ENCODE measurements around the gene MAMDC4. TPM values are rescaled to one million over a fixed set of nuclear protein-coding genes. Genes with fewer than 3 reads are reported as not detected.
"Not testable (repeated sequence)": the region's sequence is repeated elsewhere in the genome, so short reads cannot be mapped to it uniquely, and the experiment has no call there.

Gene MAMDC4
- polyA plus RNA-seq, 1 donor (not counting 4 experiments of a cell fraction or from before 2014, with no cell fraction given): 0.49 TPM

DNA sequence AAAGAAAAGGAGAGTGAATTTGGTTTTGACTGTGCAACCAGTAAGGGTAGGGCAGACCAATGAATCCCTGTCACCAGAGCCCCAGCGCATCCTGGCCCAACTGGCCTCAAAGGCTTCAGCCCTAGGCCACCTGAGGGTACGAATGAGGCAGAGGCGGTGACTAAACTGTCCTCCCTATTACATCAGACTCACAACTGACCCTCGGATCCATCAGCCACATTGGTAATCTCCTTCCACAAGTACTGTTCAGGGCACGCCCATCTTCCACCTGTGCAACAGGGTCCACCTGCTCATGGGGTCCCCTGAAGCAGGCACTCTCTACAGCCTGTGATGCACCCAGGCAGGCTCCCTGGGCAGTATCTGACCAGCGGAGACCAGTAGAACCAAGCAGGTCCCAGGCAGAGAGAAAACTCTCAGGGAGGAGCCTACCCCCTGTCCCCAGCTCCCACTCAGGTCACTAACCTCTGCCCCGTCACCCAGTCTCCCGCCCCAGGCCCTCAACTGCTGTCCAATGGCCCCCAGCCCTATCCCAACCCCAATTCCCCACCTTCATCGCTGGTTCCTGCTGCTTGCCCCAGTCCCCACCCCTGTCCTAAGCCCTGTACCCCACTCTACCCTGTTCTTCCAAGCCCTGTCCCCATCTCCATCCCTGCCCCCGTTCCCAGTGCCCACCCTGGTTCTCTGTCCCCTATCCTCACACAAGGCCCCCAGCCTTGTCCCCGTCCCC, 13.1 kb downstream of the MAMDC4 start:
- DNase-seq (ENCODE audit: low read depth, low spot score) (no peak), FAIRE-seq (no peak)
- Histone ChIP-seq H3K4me3 (ENCODE audit: control insufficient read depth in 2 of 3, extremely low read depth in 1 of 3, insufficient read depth in 2 of 3, low read depth in 1 of 3, low read length in 3 of 3) (peak overlapping the region; percentile 64 to 87 (median 79)), H3K4me1 (ENCODE audit: control insufficient read depth, extremely low read depth, insufficient read depth, low read length) (peaks cover 2% of the 10 kb centered on the region), H3K4me2 (ENCODE audit: control insufficient read depth, extremely low read depth, insufficient read depth, low read depth, low read length) (peak overlapping the region; percentile 58), H3K36me3 (ENCODE audit: control insufficient read depth in 2 of 2, extremely low read depth in 1 of 2, insufficient read depth in 2 of 2, low read length in 2 of 2) (peaks cover 22% of the 10 kb centered on the region in 2 experiments), H3K27ac (ENCODE audit: control insufficient read depth, insufficient read depth, low read length) (no peak overlapping the region), H3K9me1 (ENCODE audit: control insufficient read depth, extremely low read depth, insufficient read depth, low read length) (no peaks in the 10 kb centered on the region), H4K20me1 (ENCODE audit: control insufficient read depth, extremely low read depth, insufficient read depth, low read length) (peaks cover 8% of the 10 kb centered on the region), H2AFZ (ENCODE audit: control insufficient read depth, low read length) (no peak overlapping the region), H3K79me2 (ENCODE audit: control insufficient read depth, insufficient read depth, low read length) (peaks cover 21% of the 10 kb centered on the region), H3K9me3 (ENCODE audit: control insufficient read depth, low read depth, low read length) (no peaks in the 10 kb centered on the region), H3K27me3 (ENCODE audit: control insufficient read depth, extremely low read depth, insufficient read depth, low read length) (no peaks in the 10 kb centered on the region), H3K9ac (ENCODE audit: control insufficient read depth, extremely low read depth, insufficient read depth, low read length) (peak overlapping the region; percentile 33)
- no peak for TF ChIP-seq EZH2 (IDR thresholded peaks at IDR 0.05; ENCODE audit: low read length)
- TF ChIP-seq, protein P1, sequence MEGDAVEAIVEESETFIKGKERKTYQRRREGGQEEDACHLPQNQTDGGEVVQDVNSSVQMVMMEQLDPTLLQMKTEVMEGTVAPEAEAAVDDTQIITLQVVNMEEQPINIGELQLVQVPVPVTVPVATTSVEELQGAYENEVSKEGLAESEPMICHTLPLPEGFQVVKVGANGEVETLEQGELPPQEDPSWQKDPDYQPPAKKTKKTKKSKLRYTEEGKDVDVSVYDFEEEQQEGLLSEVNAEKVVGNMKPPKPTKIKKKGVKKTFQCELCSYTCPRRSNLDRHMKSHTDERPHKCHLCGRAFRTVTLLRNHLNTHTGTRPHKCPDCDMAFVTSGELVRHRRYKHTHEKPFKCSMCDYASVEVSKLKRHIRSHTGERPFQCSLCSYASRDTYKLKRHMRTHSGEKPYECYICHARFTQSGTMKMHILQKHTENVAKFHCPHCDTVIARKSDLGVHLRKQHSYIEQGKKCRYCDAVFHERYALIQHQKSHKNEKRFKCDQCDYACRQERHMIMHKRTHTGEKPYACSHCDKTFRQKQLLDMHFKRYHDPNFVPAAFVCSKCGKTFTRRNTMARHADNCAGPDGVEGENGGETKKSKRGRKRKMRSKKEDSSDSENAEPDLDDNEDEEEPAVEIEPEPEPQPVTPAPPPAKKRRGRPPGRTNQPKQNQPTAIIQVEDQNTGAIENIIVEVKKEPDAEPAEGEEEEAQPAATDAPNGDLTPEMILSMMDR (optimal IDR thresholded peaks at IDR 0.05 in 1 of 3, IDR thresholded peaks at IDR 0.05 in 1 of 3, conservative IDR thresholded peaks at IDR 0.05 in 1 of 3; ENCODE audit: extremely low read depth in 1 of 3, insufficient read depth in 2 of 3, low read length in 3 of 3): no peak
- dilution Hi-C loops (cut with MboI; ENCODE audit: extremely low pct_ligation_motif_present, low sequenced_read_pairs): no loop called here

DNA sequence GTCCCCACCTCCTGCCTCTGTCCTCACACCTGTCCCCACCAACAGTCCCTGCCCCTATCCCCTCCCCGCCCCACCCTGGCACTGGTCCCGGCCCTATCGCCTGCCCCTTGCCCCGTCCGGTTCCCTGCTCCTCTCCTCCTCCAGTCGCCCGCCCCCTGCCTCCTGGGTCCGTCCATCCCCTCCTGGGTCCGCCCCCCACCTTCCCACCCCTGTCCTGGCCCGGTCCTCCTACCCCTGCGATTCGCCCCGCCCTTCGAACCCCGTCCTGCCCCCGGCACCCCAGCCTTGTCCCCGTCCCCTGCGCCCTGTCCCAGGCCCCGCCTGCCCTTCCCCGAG, 13.6 kb downstream of the MAMDC4 start:
- H3K4me3 ChIP-seq (ENCODE audit: control insufficient read depth in 2 of 3, extremely low read depth in 1 of 3, insufficient read depth in 2 of 3, low read depth in 1 of 3, low read length in 3 of 3): peak overlapping the region; percentile 75 to 87 (median 79)
- H2AFZ ChIP-seq (ENCODE audit: control insufficient read depth, low read length): no peak overlapping the region
- H3K27me3 ChIP-seq (ENCODE audit: control insufficient read depth, extremely low read depth, insufficient read depth, low read length): no peaks in the 10 kb centered on the region
- H3K9me1 ChIP-seq (ENCODE audit: control insufficient read depth, extremely low read depth, insufficient read depth, low read length): no peaks in the 10 kb centered on the region
- dilution Hi-C loops (cut with MboI; ENCODE audit: extremely low pct_ligation_motif_present, low sequenced_read_pairs): no loop called here
- TF ChIP-seq EZH2 (IDR thresholded peaks at IDR 0.05; ENCODE audit: low read length): no peak
- TF ChIP-seq, protein P1 (optimal IDR thresholded peaks at IDR 0.05 in 1 of 3, IDR thresholded peaks at IDR 0.05 in 1 of 3, conservative IDR thresholded peaks at IDR 0.05 in 1 of 3; ENCODE audit: extremely low read depth in 1 of 3, insufficient read depth in 2 of 3, low read length in 3 of 3): no peak
- no peaks in the 10 kb centered on the region for H3K9me3 ChIP-seq (ENCODE audit: control insufficient read depth, low read depth, low read length)
- H3K9ac ChIP-seq (ENCODE audit: control insufficient read depth, extremely low read depth, insufficient read depth, low read length): peak overlapping the region; percentile 73
- peaks cover 8% of the 10 kb centered on the region for H4K20me1 ChIP-seq (ENCODE audit: control insufficient read depth, extremely low read depth, insufficient read depth, low read length)
- H3K4me2 ChIP-seq (ENCODE audit: control insufficient read depth, extremely low read depth, insufficient read depth, low read depth, low read length): peak overlapping the region; percentile 58
- no peak for FAIRE-seq
- no peak for DNase-seq (ENCODE audit: low read depth, low spot score)
- H3K79me2 ChIP-seq (ENCODE audit: control insufficient read depth, insufficient read depth, low read length): peaks cover 21% of the 10 kb centered on the region
- peaks cover 2% of the 10 kb centered on the region for H3K4me1 ChIP-seq (ENCODE audit: control insufficient read depth, extremely low read depth, insufficient read depth, low read length)
- H3K36me3 ChIP-seq (ENCODE audit: control insufficient read depth in 2 of 2, extremely low read depth in 1 of 2, insufficient read depth in 2 of 2, low read length in 2 of 2): peaks cover 22% of the 10 kb centered on the region in 2 experiments
- peak overlapping the region; percentile 52 for H3K27ac ChIP-seq (ENCODE audit: control insufficient read depth, insufficient read depth, low read length)

DNA sequence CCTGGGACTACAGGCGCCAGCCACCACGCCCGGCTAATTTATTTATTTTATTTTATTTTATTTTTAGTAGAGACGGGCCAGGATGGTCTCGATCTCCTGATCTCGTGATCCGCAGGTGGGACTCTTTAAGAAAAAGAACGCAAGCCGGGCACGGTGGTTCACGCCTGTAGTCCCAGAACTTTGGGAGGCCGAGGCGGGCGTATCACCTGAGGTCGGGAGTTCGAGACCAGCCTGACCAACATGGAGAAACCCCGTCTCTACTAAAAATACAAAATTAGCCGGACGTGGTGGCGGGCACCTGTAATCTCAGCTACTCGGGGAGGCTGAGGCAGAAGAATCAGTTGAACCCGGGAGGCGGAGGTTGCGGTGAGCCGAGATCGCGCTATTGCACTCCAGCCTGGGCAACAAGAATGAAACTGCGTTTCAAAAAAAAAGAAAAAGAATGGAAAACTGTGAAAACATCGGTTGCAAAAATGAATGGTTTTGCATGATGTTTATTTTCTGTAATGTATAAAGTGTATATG, 14.8 kb downstream of the MAMDC4 start:
- H3K27me3 ChIP-seq (ENCODE audit: control insufficient read depth, extremely low read depth, insufficient read depth, low read length); H2AFZ ChIP-seq (ENCODE audit: control insufficient read depth, low read length); DNase-seq (ENCODE audit: low read depth, low spot score); H3K4me1 ChIP-seq (ENCODE audit: control insufficient read depth, extremely low read depth, insufficient read depth, low read length); H3K9me1 ChIP-seq (ENCODE audit: control insufficient read depth, extremely low read depth, insufficient read depth, low read length); H3K9ac ChIP-seq (ENCODE audit: control insufficient read depth, extremely low read depth, insufficient read depth, low read length); H3K9me3 ChIP-seq (ENCODE audit: control insufficient read depth, low read depth, low read length); FAIRE-seq; H4K20me1 ChIP-seq (ENCODE audit: control insufficient read depth, extremely low read depth, insufficient read depth, low read length); dilution Hi-C loops (cut with MboI; ENCODE audit: extremely low pct_ligation_motif_present, low sequenced_read_pairs): not testable (repeated sequence)
- Histone ChIP-seq H3K27ac (ENCODE audit: control insufficient read depth, insufficient read depth, low read length) (peak overlapping the region; percentile 31), H3K79me2 (ENCODE audit: control insufficient read depth, insufficient read depth, low read length) (peaks cover 21% of the 10 kb centered on the region), H3K4me3 (ENCODE audit: control insufficient read depth in 2 of 3, extremely low read depth in 1 of 3, insufficient read depth in 2 of 3, low read depth in 1 of 3, low read length in 3 of 3) (peak overlapping the region; percentile 56 to 87 (median 64)), H3K4me2 (ENCODE audit: control insufficient read depth, extremely low read depth, insufficient read depth, low read depth, low read length) (peak overlapping the region; percentile 48), H3K36me3 (ENCODE audit: control insufficient read depth in 2 of 2, extremely low read depth in 1 of 2, insufficient read depth in 2 of 2, low read length in 2 of 2) (peaks cover 18% of the 10 kb centered on the region in 2 experiments)

Measured in keratinocyte (primary cell).